Neutrophil (primary cell): ENCODE results near the gene FAM3D.

ENCODE experiments used
- H3K27ac ChIP-seq: fragments of 200-600 bp; sonication (generic); 2 replicates; pipeline ENCODE4 v1.5.1; 2016; ENCODE audit warnings: mild to moderate bottlenecking, moderate library complexity
- H3K27me3 ChIP-seq: fragments of 200-600 bp; sonication (generic); 2 replicates; pipeline ENCODE4 v1.6.0; 2016; ENCODE audit warnings: mild to moderate bottlenecking
- H3K36me3 ChIP-seq: fragments of 200-600 bp; sonication (generic); 2 replicates; pipeline ENCODE4 v1.5.1; 2017
- H3K4me1 ChIP-seq, 2 experiments: fragments of 200-600 bp in 1 of 2; sonication (generic) in 1 of 2; 1 replicate in 1 of 2; 2 replicates in 1 of 2; pipeline versions ENCODE4 v1.5.1 to v1.6.1; 2013 to 2016; ENCODE audit warnings: low read depth in 1 of 2, low read length in 1 of 2, mild to moderate bottlenecking in 1 of 2, moderate library complexity in 1 of 2; ENCODE audit not compliant: control insufficient read depth in 1 of 2, insufficient read depth in 1 of 2
- H3K4me3 ChIP-seq, 2 experiments: fragments of 200-600 bp in 1 of 2; sonication (generic) in 1 of 2; 1 replicate in 1 of 2; 2 replicates in 1 of 2; pipeline ENCODE4 v1.5.1; 2013 to 2016; ENCODE audit warnings: low read depth in 1 of 2, low read length in 1 of 2, mild to moderate bottlenecking in 1 of 2, moderate library complexity in 1 of 2
- H3K9me3 ChIP-seq: fragments of 200-600 bp; sonication (generic); 2 replicates; pipeline ENCODE4 v1.5.1; 2016
- TF ChIP-seq, protein P1 (sequence below): fragments of 200-600 bp; sonication (generic); IDR thresholded peaks from 2 replicates; pipeline ENCODE4 v1.5.1; 2016; ENCODE audit warnings: antibody characterized with exemption

Gene FAM3D

DNA sequence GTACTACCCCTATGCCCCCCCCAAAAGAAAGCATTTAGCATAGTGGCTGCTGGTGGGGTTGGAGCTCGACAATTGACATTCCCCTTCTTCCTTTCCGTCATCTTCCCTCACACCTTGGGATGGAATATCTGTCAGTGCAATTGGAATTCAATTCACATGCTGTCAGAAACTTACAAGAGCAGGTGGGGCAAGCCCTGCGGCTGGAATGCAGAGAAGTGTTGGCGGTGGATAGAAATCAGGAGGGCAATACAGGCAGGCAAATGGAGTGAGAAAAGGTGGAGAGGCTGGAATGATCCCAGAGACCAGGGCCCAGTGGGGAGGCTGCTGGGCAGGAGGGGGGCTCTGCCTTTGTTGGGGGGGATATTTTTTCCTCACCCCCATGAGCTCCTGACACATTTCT lies 44.1 kb downstream of the FAM3D start:
- Histone ChIP-seq H3K4me1 (no peaks in the 10 kb centered on the region), H3K4me3 (no peak overlapping the region)

DNA sequence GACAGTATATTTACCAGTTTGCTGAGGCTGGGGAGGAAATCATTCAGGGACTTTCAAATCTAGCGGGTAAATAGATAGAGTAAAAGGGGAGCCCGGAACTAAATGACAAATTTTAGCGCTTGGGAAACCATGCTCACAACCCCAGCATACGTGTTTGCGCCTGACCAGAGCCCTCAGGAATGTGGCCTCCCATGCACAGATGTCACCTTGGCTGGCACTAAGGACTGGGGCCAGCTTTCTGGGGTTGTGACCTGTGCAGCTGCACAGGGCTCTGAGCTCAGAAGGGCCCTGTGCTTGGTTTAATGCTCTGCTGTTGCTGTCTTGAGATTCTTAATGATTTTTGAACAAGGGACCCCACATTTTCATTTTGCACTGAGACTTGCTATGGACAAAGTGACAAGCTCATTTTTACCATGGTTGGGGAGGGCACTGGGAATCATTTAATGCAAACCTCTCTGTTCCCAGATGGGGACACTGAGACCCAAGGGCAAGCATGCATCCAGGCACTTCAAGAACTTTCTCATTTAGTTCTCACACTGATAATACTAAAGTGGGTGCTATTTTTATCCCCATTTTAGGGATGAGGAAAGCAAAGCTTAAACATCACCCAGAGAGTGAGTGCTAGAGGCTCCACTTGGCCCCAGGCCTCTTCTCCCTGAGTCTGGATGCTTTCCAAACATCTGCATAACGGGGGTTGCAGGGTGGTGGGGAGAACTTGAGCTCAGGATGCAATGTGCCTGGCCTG lies 45.3 kb downstream of the FAM3D start:
- Histone ChIP-seq H3K4me1 (no peaks in the 10 kb centered on the region), H3K27ac (no peak overlapping the region), H3K9me3 (no peaks in the 10 kb centered on the region), H3K36me3 (no peaks in the 10 kb centered on the region), H3K4me3 (no peak overlapping the region), H3K27me3 (no peaks in the 10 kb centered on the region)
- TF ChIP-seq, protein P1, sequence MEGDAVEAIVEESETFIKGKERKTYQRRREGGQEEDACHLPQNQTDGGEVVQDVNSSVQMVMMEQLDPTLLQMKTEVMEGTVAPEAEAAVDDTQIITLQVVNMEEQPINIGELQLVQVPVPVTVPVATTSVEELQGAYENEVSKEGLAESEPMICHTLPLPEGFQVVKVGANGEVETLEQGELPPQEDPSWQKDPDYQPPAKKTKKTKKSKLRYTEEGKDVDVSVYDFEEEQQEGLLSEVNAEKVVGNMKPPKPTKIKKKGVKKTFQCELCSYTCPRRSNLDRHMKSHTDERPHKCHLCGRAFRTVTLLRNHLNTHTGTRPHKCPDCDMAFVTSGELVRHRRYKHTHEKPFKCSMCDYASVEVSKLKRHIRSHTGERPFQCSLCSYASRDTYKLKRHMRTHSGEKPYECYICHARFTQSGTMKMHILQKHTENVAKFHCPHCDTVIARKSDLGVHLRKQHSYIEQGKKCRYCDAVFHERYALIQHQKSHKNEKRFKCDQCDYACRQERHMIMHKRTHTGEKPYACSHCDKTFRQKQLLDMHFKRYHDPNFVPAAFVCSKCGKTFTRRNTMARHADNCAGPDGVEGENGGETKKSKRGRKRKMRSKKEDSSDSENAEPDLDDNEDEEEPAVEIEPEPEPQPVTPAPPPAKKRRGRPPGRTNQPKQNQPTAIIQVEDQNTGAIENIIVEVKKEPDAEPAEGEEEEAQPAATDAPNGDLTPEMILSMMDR, result no peak

More for the DNA sequence above, 44.1 kb downstream of the FAM3D start:
- H3K9me3 ChIP-seq, result no peaks in the 10 kb centered on the region
- H3K27me3 ChIP-seq, result no peaks in the 10 kb centered on the region
- no peak overlapping the region for H3K27ac ChIP-seq
- TF ChIP-seq, protein P1, result no peak
- H3K36me3 ChIP-seq, result no peaks in the 10 kb centered on the region

DNA sequence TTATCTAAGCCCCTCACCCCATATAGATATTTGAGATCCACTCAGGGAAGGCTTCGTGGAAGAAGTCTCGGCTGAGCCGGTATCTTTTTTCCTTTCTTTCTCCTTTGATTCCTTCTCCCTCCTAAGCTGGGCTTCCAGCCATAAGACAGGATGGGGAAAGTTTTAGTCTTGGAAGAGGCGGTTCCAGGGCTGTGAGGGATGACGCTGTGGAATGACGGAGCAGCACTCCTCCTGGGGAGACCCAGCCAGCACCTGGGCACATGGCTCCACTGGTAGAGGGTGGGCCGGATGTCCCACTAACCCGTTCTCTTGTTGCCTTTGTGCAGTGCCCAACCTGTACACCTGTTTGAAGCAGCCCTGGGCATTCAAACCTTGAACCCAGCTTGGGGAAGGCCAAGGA lies 46.2 kb downstream of the FAM3D start:
- Histone ChIP-seq H3K27ac (no peak overlapping the region), H3K36me3 (no peaks in the 10 kb centered on the region), H3K4me3 (no peak overlapping the region), H3K4me1 (no peaks in the 10 kb centered on the region), H3K27me3 (no peaks in the 10 kb centered on the region), H3K9me3 (no peaks in the 10 kb centered on the region)
- TF ChIP-seq, protein P1, result no peak

DNA sequence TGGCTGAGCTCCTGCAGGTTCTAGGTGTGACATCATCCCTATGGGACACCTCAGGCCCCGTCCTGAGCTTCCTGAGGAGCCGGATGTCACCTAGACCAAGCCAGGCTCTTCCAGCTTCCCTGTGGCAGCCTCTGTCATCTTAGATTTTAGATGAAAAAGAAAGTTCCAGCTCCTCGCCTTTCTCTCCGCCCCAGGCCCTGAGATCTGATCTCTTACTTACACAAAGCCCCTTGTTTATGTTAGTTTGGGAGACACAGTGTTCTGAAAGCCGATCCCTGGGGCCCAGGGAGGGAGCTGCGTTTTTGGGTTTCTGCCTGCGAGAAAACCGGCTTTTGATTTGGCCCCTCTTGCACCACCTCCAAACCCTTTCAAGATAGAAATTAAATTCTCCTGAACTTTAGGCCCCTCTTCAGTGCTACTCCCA lies 49.2 kb downstream of the FAM3D start:
- TF ChIP-seq, protein P1, result no peak
- Histone ChIP-seq H3K27ac (no peak overlapping the region), H3K27me3 (no peaks in the 10 kb centered on the region), H3K36me3 (no peaks in the 10 kb centered on the region), H3K4me3 (no peak overlapping the region), H3K4me1 (no peaks in the 10 kb centered on the region), H3K9me3 (no peaks in the 10 kb centered on the region)

DNA sequence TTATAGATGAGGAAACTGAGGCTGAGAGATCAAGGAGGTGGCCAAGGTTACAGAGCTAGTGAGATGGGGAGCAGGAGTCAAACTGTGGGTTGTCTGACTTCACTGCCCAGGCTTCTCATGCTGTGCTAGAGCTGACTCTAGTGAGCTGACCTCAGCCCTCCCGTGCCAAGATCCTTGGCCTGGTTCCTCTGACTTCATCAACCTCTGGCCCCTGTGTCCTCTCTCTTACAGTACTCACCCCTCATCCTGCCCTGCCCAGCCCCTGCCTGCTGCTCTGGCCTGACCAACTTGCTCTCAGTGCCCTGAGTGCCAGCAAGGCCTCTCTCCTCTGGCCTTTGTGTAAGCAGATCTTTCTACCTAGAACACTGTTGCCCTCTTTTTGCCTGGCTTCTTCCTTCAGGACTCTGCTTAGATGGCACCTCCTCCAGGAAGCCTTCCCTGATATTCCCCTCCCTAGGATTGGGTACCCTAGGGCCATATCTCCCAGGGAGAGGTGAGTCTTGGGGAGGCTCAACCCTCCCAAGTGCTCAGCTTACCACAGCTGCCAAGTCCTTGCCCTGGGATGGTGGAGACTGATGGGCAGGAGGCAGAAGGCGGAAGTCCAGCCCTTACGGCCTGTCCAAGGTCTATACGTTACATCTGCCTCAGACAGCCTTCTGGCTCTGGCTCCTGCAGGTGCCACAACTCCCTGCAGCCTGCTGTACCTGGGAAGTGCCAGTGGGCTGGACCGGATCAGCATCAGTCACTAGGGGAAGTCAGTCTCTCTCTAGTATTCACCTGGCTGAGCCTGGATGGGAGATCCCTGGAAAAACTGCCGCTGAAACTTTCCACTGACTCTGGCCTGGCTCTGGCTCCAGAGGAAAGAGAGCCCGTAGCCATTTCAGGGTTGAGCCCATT lies 53.1 kb downstream of the FAM3D start:
- H3K9me3 ChIP-seq, result no peaks in the 10 kb centered on the region
- no peaks in the 10 kb centered on the region for H3K27me3 ChIP-seq
- no peaks in the 10 kb centered on the region for H3K4me1 ChIP-seq
- H3K4me3 ChIP-seq, result no peak overlapping the region
- TF ChIP-seq, protein P1, result no peak
- H3K36me3 ChIP-seq, result no peaks in the 10 kb centered on the region
- H3K27ac ChIP-seq, result no peak overlapping the region
